Calu3 (cell line): Measurements from ENCODE around the gene TRABD2B. TPM values are rescaled to one million over a fixed set of nuclear protein-coding genes. Genes with fewer than 3 reads are reported as not detected.

Experiments used
- BruUV-seq: library from RNA; stranded (reverse); fragments of 400-500 nt; replicated peaks from 2 replicates; lab custom pipeline; 2021; lab: Mats Ljungman, UMichigan
- CTCF ChIA-PET: fragments of 300-600 bp; sonication (Branson Sonifier 250); formaldehyde crosslinking; loops from one replicate; lab custom pipeline; 2022; ENCODE audit warnings: antibody characterized with exemption; lab: Charles Lee
- DNase-seq: peaks from one replicate; pipeline ENCODE4 v3.0.0; 2022
- H3K27ac Mint-ChIP-seq: one replicate; pipeline ENCODE4 v1.8.0; 2022; ENCODE audit warnings: mixed read lengths; ENCODE audit not compliant: unreplicated experiment
- H3K27me3 Mint-ChIP-seq: one replicate; pipeline ENCODE4 v1.8.0; 2022; ENCODE audit warnings: mixed read lengths; ENCODE audit not compliant: unreplicated experiment
- H3K36me3 Mint-ChIP-seq: one replicate; pipeline ENCODE4 v1.8.0; 2022; ENCODE audit warnings: mild to moderate bottlenecking, moderate library complexity, mixed read lengths; ENCODE audit not compliant: insufficient read depth, unreplicated experiment
- H3K4me1 Mint-ChIP-seq: one replicate; pipeline ENCODE4 v1.8.0; 2022; ENCODE audit warnings: mild to moderate bottlenecking, low read depth, mixed read lengths; ENCODE audit not compliant: unreplicated experiment
- H3K4me3 Mint-ChIP-seq: one replicate; pipeline ENCODE4 v1.8.0; 2022; ENCODE audit warnings: mild to moderate bottlenecking, low read depth, moderate library complexity, mixed read lengths; ENCODE audit not compliant: unreplicated experiment
- H3K9me3 Mint-ChIP-seq: one replicate; pipeline ENCODE4 v1.8.0; 2022; ENCODE audit warnings: low read depth, mixed read lengths; ENCODE audit not compliant: unreplicated experiment
- CTCF ChIP-seq: fragments of 200-600 bp; IDR thresholded peaks from one replicate; pipeline ENCODE4 v1.8.0; 2022; ENCODE audit warnings: antibody characterized with exemption; ENCODE audit not compliant: unreplicated experiment
- intact Hi-C: fragments of 100-400 bp; cut with micrococcal nuclease; formaldehyde crosslinking; loops from one replicate; pipeline ENCODE4 v1.10.0; 2022; ENCODE audit not compliant: unreplicated experiment
- total RNA-seq: library from RNA; stranded (reverse); gene quantifications from 2 replicates; pipeline ENCODE4 v1.2.3, GENCODE V29; 2022

Gene TRABD2B
- total RNA-seq, 1 experiment from 2014 or later: 0.42 TPM

GRCh38 chr1:47779613-47780012 is 217.6 kb downstream of the TRABD2B start:
- no peak overlapping the region for H3K27ac Mint-ChIP-seq
- CTCF ChIA-PET: no interaction called here
- intact Hi-C loops: no loop called here
- no TSS peak for BruUV-seq
- H3K9me3 Mint-ChIP-seq: no peaks in the 10 kb centered on the region
- no peak for TF ChIP-seq CTCF
- H3K27me3 Mint-ChIP-seq: peaks cover 32% of the 10 kb centered on the region
- no peaks in the 10 kb centered on the region for H3K36me3 Mint-ChIP-seq
- no peaks in the 10 kb centered on the region for H3K4me1 Mint-ChIP-seq
- no peak overlapping the region for H3K4me3 Mint-ChIP-seq
- DNase-seq: no peak

- CTCF ChIA-PET: no interaction called here
- TF ChIP-seq CTCF: no peak
- H3K27me3 Mint-ChIP-seq: peaks cover 31% of the 10 kb centered on the region
- no peaks in the 10 kb centered on the region for H3K4me1 Mint-ChIP-seq
- no peaks in the 10 kb centered on the region for H3K36me3 Mint-ChIP-seq
- DNase-seq: no peak
- H3K4me3 Mint-ChIP-seq: no peak overlapping the region
- BruUV-seq: no TSS peak
- intact Hi-C loops: no loop called here
- H3K9me3 Mint-ChIP-seq: no peaks in the 10 kb centered on the region
- no peak overlapping the region for H3K27ac Mint-ChIP-seq
Measured at GRCh38 chr1:47778280-47778679, 218.9 kb downstream of the TRABD2B start.

GRCh38 chr1:47777322-47777721 is 219.9 kb downstream of the TRABD2B start:
- intact Hi-C loops: no loop called here
- H3K9me3 Mint-ChIP-seq: no peaks in the 10 kb centered on the region
- BruUV-seq: no TSS peak
- CTCF ChIA-PET: no interaction called here
- TF ChIP-seq CTCF: no peak
- peaks cover 26% of the 10 kb centered on the region for H3K27me3 Mint-ChIP-seq
- H3K27ac Mint-ChIP-seq: no peak overlapping the region
- no peak overlapping the region for H3K4me3 Mint-ChIP-seq
- no peaks in the 10 kb centered on the region for H3K36me3 Mint-ChIP-seq
- no peak for DNase-seq
- no peaks in the 10 kb centered on the region for H3K4me1 Mint-ChIP-seq

GRCh38 chr1:47776667-47777131 is 220.5 kb downstream of the TRABD2B start:
- H3K27ac Mint-ChIP-seq: no peak overlapping the region
- H3K27me3 Mint-ChIP-seq: peaks cover 20% of the 10 kb centered on the region
- BruUV-seq: no TSS peak
- TF ChIP-seq CTCF: no peak
- CTCF ChIA-PET: no interaction called here
- H3K4me3 Mint-ChIP-seq: no peak overlapping the region
- no peaks in the 10 kb centered on the region for H3K9me3 Mint-ChIP-seq
- no peaks in the 10 kb centered on the region for H3K4me1 Mint-ChIP-seq
- H3K36me3 Mint-ChIP-seq: no peaks in the 10 kb centered on the region
- DNase-seq: no peak
- intact Hi-C loops: no loop called here
